ENCODE results near the gene DRICH1.
"Not testable (repeated sequence)": the region's sequence is repeated elsewhere in the genome, so short reads cannot be mapped to it uniquely, and the experiment has no call there.

DRICH1 gene

GRCh38 chr22:23632178-23632577, at the start of gene DRICH1:
Gene DRICH1 (minus strand): TSS chr22:23632321. CDS start chr22:23632023, 298 bp downstream.
- FAIRE-seq, result no peak

- no peak for FAIRE-seq
Observed at GRCh38 chr22:23681026-23681809, 49.1 kb upstream of the DRICH1 start.

GRCh38 chr22:23678133-23678532, 46.0 kb upstream of the DRICH1 start:
- FAIRE-seq, result no peak

GRCh38 chr22:23677701-23677995, 45.5 kb upstream of the DRICH1 start:
- no peak for FAIRE-seq

GRCh38 chr22:23676841-23677700, 45.0 kb upstream of the DRICH1 start:
- FAIRE-seq, result not testable (repeated sequence)

GRCh38 chr22:23675502-23676415, 43.6 kb upstream of the DRICH1 start:
- no peak for FAIRE-seq

GRCh38 chr22:23674886-23675501, 42.9 kb upstream of the DRICH1 start:
- not testable (repeated sequence) for FAIRE-seq

- no peak for FAIRE-seq
Observed at GRCh38 chr22:23673826-23674690, 41.9 kb upstream of the DRICH1 start.

- FAIRE-seq, result no peak
Observed at GRCh38 chr22:23673050-23673620, 41.0 kb upstream of the DRICH1 start.

GRCh38 chr22:23672307-23673049, 40.4 kb upstream of the DRICH1 start:
- not testable (repeated sequence) for FAIRE-seq

GRCh38 chr22:23671387-23671786, 39.3 kb upstream of the DRICH1 start:
- not testable (repeated sequence) for FAIRE-seq

- FAIRE-seq, result no peak
Observed at GRCh38 chr22:23670378-23671295, 38.5 kb upstream of the DRICH1 start.

- not testable (repeated sequence) for FAIRE-seq
Observed at GRCh38 chr22:23660381-23660780, 28.3 kb upstream of the DRICH1 start.

GRCh38 chr22:23657727-23658126, 25.6 kb upstream of the DRICH1 start:
- no peak for FAIRE-seq

GRCh38 chr22:23655891-23656475, 23.9 kb upstream of the DRICH1 start:
- FAIRE-seq, result no peak

GRCh38 chr22:23652711-23653110, 20.6 kb upstream of the DRICH1 start:
- FAIRE-seq, result no peak

- no peak for FAIRE-seq
Observed at GRCh38 chr22:23652286-23652685, 20.2 kb upstream of the DRICH1 start.

- no peak for FAIRE-seq
Observed at GRCh38 chr22:23651676-23652075, 19.6 kb upstream of the DRICH1 start.

- no peak for FAIRE-seq
Observed at GRCh38 chr22:23649071-23649501, 17.0 kb upstream of the DRICH1 start.
